KBM-7 (cell line): ENCODE results near the gene CAPN11.
"Not testable (repeated sequence)": the region's sequence is repeated elsewhere in the genome, so short reads cannot be mapped to it uniquely, and the experiment has no call there.

Experiments
- DNase-seq: peaks from one replicate; pipeline ENCODE4 v3.0.0-alpha.2; 2015
- in situ Hi-C: fragments of 300-500 bp; cut with MboI; formaldehyde crosslinking; loops from 2 replicates; pipeline ENCODE4 v1.14.3; 2020; ENCODE audit warnings: low sequenced_read_pairs, low pct_unique_long_range_greater_than_20kb, mixed read lengths

The CAPN11 gene

GRCh38 chr6:44128020-44128917, 30.4 kb upstream of the CAPN11 start:
- in situ Hi-C loops = no loop called here
- DNase-seq = peak; percentile 37

- no peak for DNase-seq
- in situ Hi-C loops = no loop called here
Measured at GRCh38 chr6:44129841-44130322, 28.7 kb upstream of the CAPN11 start.

GRCh38 chr6:44131892-44132291, 26.7 kb upstream of the CAPN11 start:
- in situ Hi-C loops = no loop called here
- no peak for DNase-seq

- in situ Hi-C loops = no loop called here
- DNase-seq = no peak
Measured at GRCh38 chr6:44132476-44132875, 26.1 kb upstream of the CAPN11 start.

- in situ Hi-C loops = no loop called here
Measured at GRCh38 chr6:44133003-44133931, 25.4 kb upstream of the CAPN11 start.

GRCh38 chr6:44133981-44134711, 24.5 kb upstream of the CAPN11 start:
- DNase-seq = no peak
- in situ Hi-C loops = no loop called here

More at GRCh38 chr6:44133003-44133931, 25.4 kb upstream of the CAPN11 start:
- no peak for DNase-seq

- in situ Hi-C loops = no loop called here
- no peak for DNase-seq
Measured at GRCh38 chr6:44135173-44135758, 23.4 kb upstream of the CAPN11 start.

- in situ Hi-C loops = no loop called here
- no peak for DNase-seq
Measured at GRCh38 chr6:44135875-44136274, 22.7 kb upstream of the CAPN11 start.

GRCh38 chr6:44138717-44139350, 19.8 kb upstream of the CAPN11 start:
- DNase-seq = no peak
- in situ Hi-C loops = no loop called here

- DNase-seq = no peak
- in situ Hi-C loops = no loop called here
Measured at GRCh38 chr6:44139351-44139743, 19.3 kb upstream of the CAPN11 start.

- in situ Hi-C loops = no loop called here
- DNase-seq = no peak
Measured at GRCh38 chr6:44142835-44143234, 15.8 kb upstream of the CAPN11 start.

- in situ Hi-C loops = no loop called here
- no peak for DNase-seq
Measured at GRCh38 chr6:44143731-44144130, 14.9 kb upstream of the CAPN11 start.

- DNase-seq, in situ Hi-C loops: not testable (repeated sequence)
Measured at GRCh38 chr6:44144536-44144935, 14.1 kb upstream of the CAPN11 start.

GRCh38 chr6:44145839-44146238, 12.8 kb upstream of the CAPN11 start:
- in situ Hi-C loops = no loop called here
- no peak for DNase-seq

GRCh38 chr6:44146685-44147084, 11.9 kb upstream of the CAPN11 start:
- DNase-seq = no peak
- in situ Hi-C loops = no loop called here

- DNase-seq = no peak
- in situ Hi-C loops = no loop called here
Measured at GRCh38 chr6:44147256-44147655, 11.4 kb upstream of the CAPN11 start.

- in situ Hi-C loops = no loop called here
- DNase-seq = no peak
Measured at GRCh38 chr6:44148306-44148705, 10.3 kb upstream of the CAPN11 start.

GRCh38 chr6:44149369-44150012, 9.1 kb upstream of the CAPN11 start:
- no peak for DNase-seq
- in situ Hi-C loops = no loop called here
